SK-N-SH (cell line): ENCODE results near the gene HS6ST3. TPM values are rescaled to one million over a fixed set of nuclear protein-coding genes. Genes with fewer than 3 reads are reported as not detected.

Experiments
- CTCF ChIA-PET: fragments of 300-600, 350-600 bp; formaldehyde crosslinking; extraction: SDS; loops from one replicate; lab custom pipeline; 2021; lab: Yijun Ruan, JAX
- POLR2A ChIA-PET: fragments of 350-600 bp; sonication (Branson Sonifier 250); formaldehyde crosslinking; extraction: SDS; loops from one replicate; lab custom pipeline; 2020; ENCODE audit warnings: antibody characterized with exemption, inconsistent platforms; lab: Yijun Ruan, JAX
- DNase-seq: peaks from one replicate; pipeline ENCODE4 v3.0.0; 2012
- H2AFZ ChIP-seq: fragments of 200-600 bp; sonication (generic); 2 replicates; pipeline ENCODE4 v1.8.1; 2016; ENCODE audit warnings: antibody characterized with exemption, mild to moderate bottlenecking, low read depth
- H3F3A ChIP-seq: fragments of 200-600 bp; sonication (generic); replicated peaks from 2 replicates; pipeline ENCODE3; 2016; ENCODE audit warnings: antibody characterized with exemption, mild to moderate bottlenecking; ENCODE audit not compliant: insufficient read depth
- H3K27ac ChIP-seq, 2 experiments: fragments of 200-500 bp in 1 of 2; fragments of 200-600 bp in 1 of 2; sonication (Bioruptor generic) in 1 of 2; sonication (generic), shearing (Covaris generic) in 1 of 2; 2 replicates each; pipeline versions ENCODE4 v1.5.1 to v1.6.1; 2014 to 2016; ENCODE audit warnings: low read depth in 2 of 2, inconsistent platforms in 1 of 2, low read length in 1 of 2, mild to moderate bottlenecking in 1 of 2, mixed read lengths in 1 of 2
- H3K27me3 ChIP-seq: fragments of 200-600 bp; sonication (generic), shearing (Covaris generic); 2 replicates; pipeline ENCODE4 v1.6.1; 2016; ENCODE audit warnings: mixed run types; ENCODE audit not compliant: insufficient read depth
- H3K36me3 ChIP-seq, 2 experiments: fragments of 200-500 bp in 1 of 2; fragments of 200-600 bp in 1 of 2; sonication (Bioruptor generic) in 1 of 2; sonication (generic) in 1 of 2; replicated peaks in 1 of 2; 2 replicates each; pipeline versions ENCODE3 to v1.5.1; 2014 to 2016; ENCODE audit warnings: low read length in 1 of 2, mild to moderate bottlenecking in 1 of 2; ENCODE audit not compliant: insufficient read depth in 2 of 2, control insufficient read depth in 1 of 2
- H3K4me1 ChIP-seq, 2 experiments: fragments of 200-500 bp in 1 of 2; fragments of 200-600 bp in 1 of 2; sonication (Bioruptor generic) in 1 of 2; sonication (generic), shearing (Covaris generic) in 1 of 2; 2 replicates each; pipeline versions ENCODE4 v1.5.1 to v1.6.1; 2014 to 2016; ENCODE audit warnings: low read depth in 1 of 2, low read length in 1 of 2, mixed run types in 1 of 2; ENCODE audit not compliant: insufficient read depth in 2 of 2, control insufficient read depth in 1 of 2
- H3K4me2 ChIP-seq: fragments of 200-600 bp; sonication (generic), shearing (Covaris generic); 2 replicates; pipeline ENCODE4 v1.6.1; 2017; ENCODE audit warnings: mixed run types
- H3K4me3 ChIP-seq, 2 experiments: fragments of 200-500 bp in 1 of 2; fragments of 200-600 bp in 1 of 2; sonication (Bioruptor generic) in 1 of 2; sonication (generic), shearing (Covaris generic) in 1 of 2; 2 replicates each; pipeline versions ENCODE4 v1.5.1 to v1.8.1; 2014 to 2016; ENCODE audit warnings: low read depth in 2 of 2, inconsistent platforms in 1 of 2, low read length in 1 of 2, mild to moderate bottlenecking in 1 of 2, mixed read lengths in 1 of 2, moderate library complexity in 1 of 2
- H3K79me2 ChIP-seq: fragments of 200-600 bp; sonication (generic); 2 replicates; pipeline ENCODE4 v1.8.1; 2017; ENCODE audit warnings: mild to moderate bottlenecking; ENCODE audit not compliant: insufficient read depth
- H3K9ac ChIP-seq: fragments of 200-600 bp; sonication (generic); 2 replicates; pipeline ENCODE4 v1.6.1; 2017; ENCODE audit warnings: mixed run types
- H3K9me2 ChIP-seq: fragments of 200-600 bp; sonication (generic); 2 replicates; pipeline ENCODE4 v1.6.1; 2017; ENCODE audit warnings: mixed run types
- H3K9me3 ChIP-seq: fragments of 200-600 bp; sonication (generic); 2 replicates; pipeline ENCODE4 v1.6.1; 2017; ENCODE audit warnings: mixed run types, mild to moderate bottlenecking, moderate library complexity
- H4K20me1 ChIP-seq: fragments of 200-600 bp; sonication (generic); 2 replicates; pipeline ENCODE4 v1.6.1; 2017; ENCODE audit warnings: mild to moderate bottlenecking, mixed run types; ENCODE audit not compliant: insufficient read depth
- CHD2 ChIP-seq: fragments of 150-350 bp; IDR thresholded peaks from 2 replicates; pipeline ENCODE4 v1.6.1; 2018; ENCODE audit warnings: low read length; ENCODE audit not compliant: partially characterized antibody
- ELF1 ChIP-seq: IDR thresholded peaks from 2 replicates; pipeline ENCODE4 v1.4.0; 2012
- FOXM1 ChIP-seq: IDR thresholded peaks from 2 replicates; pipeline ENCODE4 v1.4.0; 2012; ENCODE audit warnings: low read depth, mild to moderate bottlenecking
- GABPA ChIP-seq: IDR thresholded peaks from 2 replicates; pipeline ENCODE4 v1.4.0; 2012; ENCODE audit warnings: low read depth, mild to moderate bottlenecking
- GATA2 ChIP-seq: sonication (generic); formaldehyde crosslinking; IDR thresholded peaks from 2 replicates; pipeline ENCODE4 v1.5.0; 2020; ENCODE audit warnings: mild to moderate bottlenecking, missing genetic modification reagents
- MEF2A ChIP-seq: IDR thresholded peaks from 2 replicates; pipeline ENCODE4 v1.4.0; 2012; ENCODE audit warnings: low read depth, borderline replicate concordance
- MXI1 ChIP-seq: IDR thresholded peaks from 2 replicates; pipeline ENCODE4 v1.6.1; 2012; ENCODE audit warnings: mild to moderate bottlenecking, low read depth, low read length, improper control_type of control experiment
- NFIC ChIP-seq: IDR thresholded peaks from 2 replicates; pipeline ENCODE4 v1.4.0; 2012; ENCODE audit warnings: borderline replicate concordance
- NRF1 ChIP-seq: IDR thresholded peaks from 2 replicates; pipeline ENCODE4 v1.6.1; 2012; ENCODE audit warnings: low read depth, mild to moderate bottlenecking, low read length
- RAD21 ChIP-seq: IDR thresholded peaks from 2 replicates; pipeline ENCODE4 v1.6.1; 2012; ENCODE audit warnings: mild to moderate bottlenecking, low read length
- RCOR1 ChIP-seq: fragments of 150-350 bp; IDR thresholded peaks from 2 replicates; pipeline ENCODE4 v1.6.1; 2017; ENCODE audit warnings: antibody characterized with exemption, low read length
- RXRA ChIP-seq: IDR thresholded peaks from 2 replicates; pipeline ENCODE4 v1.4.0; 2012; ENCODE audit warnings: low read depth, mild to moderate bottlenecking, borderline replicate concordance
- SIN3A ChIP-seq: IDR thresholded peaks from 2 replicates; pipeline ENCODE4 v1.6.1; 2012; ENCODE audit warnings: low read depth, mild to moderate bottlenecking, low read length, moderate library complexity, borderline replicate concordance
- SMC3 ChIP-seq: IDR thresholded peaks from 2 replicates; pipeline ENCODE4 v1.6.1; 2012; ENCODE audit warnings: low read depth, low read length, improper control_type of control experiment
- TCF12 ChIP-seq: IDR thresholded peaks from 2 replicates; pipeline ENCODE4 v1.4.0; 2012
- polyA plus RNA-seq, 3 experiments: library from polyadenylated mRNA; depleted of rRNA; stranded (reverse); fragments of >200 nt; gene quantifications; 2 replicates each; pipeline ENCODE4 v1.2.3, GENCODE V29; 2012
- TF ChIP-seq, protein P1 (sequence below): IDR thresholded peaks from 2 replicates; pipeline ENCODE4 v1.4.0; 2012; ENCODE audit warnings: low read depth, borderline replicate concordance
- TF ChIP-seq, protein P2 (sequence below): IDR thresholded peaks from 2 replicates; pipeline ENCODE4 v1.4.0; 2012; ENCODE audit warnings: low read depth
- TF ChIP-seq, protein P3 (sequence below): IDR thresholded peaks from 2 replicates; pipeline ENCODE4 v1.4.0; 2012; ENCODE audit warnings: low read depth, borderline replicate concordance
- TF ChIP-seq, protein P4 (sequence below): IDR thresholded peaks from 2 replicates; pipeline ENCODE4; 2012
- TF ChIP-seq, protein P5 (sequence below): IDR thresholded peaks from 2 replicates; pipeline ENCODE4 v1.6.1; 2012; ENCODE audit warnings: mild to moderate bottlenecking, low read depth, low read length, moderate library complexity

HS6ST3 gene
- polyA plus RNA-seq, 1 of the 3 experiments (the other 2 are of a cell fraction): under 0.01 TPM

DNA sequence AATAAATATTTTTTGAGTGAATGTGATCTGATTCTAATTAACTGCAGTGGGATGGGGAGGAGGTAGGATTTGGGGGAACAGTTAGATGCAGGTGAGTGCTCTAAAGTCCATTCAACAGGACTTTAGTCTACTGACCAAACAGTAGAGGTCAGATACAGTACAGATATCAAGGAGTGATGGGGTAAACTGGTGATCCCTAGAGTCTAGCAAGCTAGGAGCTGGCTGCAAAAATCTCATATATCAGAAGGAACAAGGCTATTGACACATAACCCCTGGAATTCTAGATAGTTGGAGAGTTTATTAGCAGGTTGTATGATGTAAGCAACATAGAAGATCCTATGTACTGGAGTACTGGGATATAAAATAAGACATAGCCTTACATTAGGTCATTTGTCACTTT is 131.6 kb downstream of the HS6ST3 start:
- Histone ChIP-seq H3K4me1 (no peaks in the 10 kb centered on the region), H3K9me3 (no peaks in the 10 kb centered on the region), H3K36me3 (no peaks in the 10 kb centered on the region), H3K9ac (no peak overlapping the region), H4K20me1 (no peaks in the 10 kb centered on the region), H2AFZ (no peak overlapping the region), H3F3A (no peaks in the 10 kb centered on the region), H3K27ac (no peak overlapping the region), H3K4me2 (no peak overlapping the region), H3K4me3 (no peak overlapping the region), H3K27me3 (no peaks in the 10 kb centered on the region), H3K79me2 (no peaks in the 10 kb centered on the region), H3K9me2 (no peaks in the 10 kb centered on the region)
- no peak for TF ChIP-seq MEF2A
- TF ChIP-seq MXI1: no peak
- TF ChIP-seq, protein P1, sequence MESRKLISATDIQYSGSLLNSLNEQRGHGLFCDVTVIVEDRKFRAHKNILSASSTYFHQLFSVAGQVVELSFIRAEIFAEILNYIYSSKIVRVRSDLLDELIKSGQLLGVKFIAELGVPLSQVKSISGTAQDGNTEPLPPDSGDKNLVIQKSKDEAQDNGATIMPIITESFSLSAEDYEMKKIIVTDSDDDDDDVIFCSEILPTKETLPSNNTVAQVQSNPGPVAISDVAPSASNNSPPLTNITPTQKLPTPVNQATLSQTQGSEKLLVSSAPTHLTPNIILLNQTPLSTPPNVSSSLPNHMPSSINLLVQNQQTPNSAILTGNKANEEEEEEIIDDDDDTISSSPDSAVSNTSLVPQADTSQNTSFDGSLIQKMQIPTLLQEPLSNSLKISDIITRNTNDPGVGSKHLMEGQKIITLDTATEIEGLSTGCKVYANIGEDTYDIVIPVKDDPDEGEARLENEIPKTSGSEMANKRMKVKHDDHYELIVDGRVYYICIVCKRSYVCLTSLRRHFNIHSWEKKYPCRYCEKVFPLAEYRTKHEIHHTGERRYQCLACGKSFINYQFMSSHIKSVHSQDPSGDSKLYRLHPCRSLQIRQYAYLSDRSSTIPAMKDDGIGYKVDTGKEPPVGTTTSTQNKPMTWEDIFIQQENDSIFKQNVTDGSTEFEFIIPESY: no peak
- no peak for TF ChIP-seq RCOR1
- no peak for TF ChIP-seq CHD2
- TF ChIP-seq GABPA: no peak
- no peak for TF ChIP-seq RXRA
- TF ChIP-seq GATA2 (CRISPR knock-in tag): no peak
- no peak for TF ChIP-seq SMC3
- TF ChIP-seq NFIC: no peak
- TF ChIP-seq ELF1: no peak
- TF ChIP-seq, protein P2, sequence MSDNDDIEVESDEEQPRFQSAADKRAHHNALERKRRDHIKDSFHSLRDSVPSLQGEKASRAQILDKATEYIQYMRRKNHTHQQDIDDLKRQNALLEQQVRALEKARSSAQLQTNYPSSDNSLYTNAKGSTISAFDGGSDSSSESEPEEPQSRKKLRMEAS: no peak
- TF ChIP-seq TCF12: no peak
- TF ChIP-seq, protein P3, sequence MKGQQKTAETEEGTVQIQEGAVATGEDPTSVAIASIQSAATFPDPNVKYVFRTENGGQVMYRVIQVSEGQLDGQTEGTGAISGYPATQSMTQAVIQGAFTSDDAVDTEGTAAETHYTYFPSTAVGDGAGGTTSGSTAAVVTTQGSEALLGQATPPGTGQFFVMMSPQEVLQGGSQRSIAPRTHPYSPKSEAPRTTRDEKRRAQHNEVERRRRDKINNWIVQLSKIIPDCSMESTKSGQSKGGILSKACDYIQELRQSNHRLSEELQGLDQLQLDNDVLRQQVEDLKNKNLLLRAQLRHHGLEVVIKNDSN: no peak
- TF ChIP-seq NRF1: no peak
- no peak for TF ChIP-seq SIN3A
- TF ChIP-seq, protein P4, sequence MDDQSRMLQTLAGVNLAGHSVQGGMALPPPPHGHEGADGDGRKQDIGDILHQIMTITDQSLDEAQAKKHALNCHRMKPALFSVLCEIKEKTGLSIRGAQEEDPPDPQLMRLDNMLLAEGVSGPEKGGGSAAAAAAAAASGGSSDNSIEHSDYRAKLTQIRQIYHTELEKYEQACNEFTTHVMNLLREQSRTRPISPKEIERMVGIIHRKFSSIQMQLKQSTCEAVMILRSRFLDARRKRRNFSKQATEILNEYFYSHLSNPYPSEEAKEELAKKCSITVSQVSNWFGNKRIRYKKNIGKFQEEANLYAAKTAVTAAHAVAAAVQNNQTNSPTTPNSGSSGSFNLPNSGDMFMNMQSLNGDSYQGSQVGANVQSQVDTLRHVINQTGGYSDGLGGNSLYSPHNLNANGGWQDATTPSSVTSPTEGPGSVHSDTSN: no peak
- TF ChIP-seq, protein P5, sequence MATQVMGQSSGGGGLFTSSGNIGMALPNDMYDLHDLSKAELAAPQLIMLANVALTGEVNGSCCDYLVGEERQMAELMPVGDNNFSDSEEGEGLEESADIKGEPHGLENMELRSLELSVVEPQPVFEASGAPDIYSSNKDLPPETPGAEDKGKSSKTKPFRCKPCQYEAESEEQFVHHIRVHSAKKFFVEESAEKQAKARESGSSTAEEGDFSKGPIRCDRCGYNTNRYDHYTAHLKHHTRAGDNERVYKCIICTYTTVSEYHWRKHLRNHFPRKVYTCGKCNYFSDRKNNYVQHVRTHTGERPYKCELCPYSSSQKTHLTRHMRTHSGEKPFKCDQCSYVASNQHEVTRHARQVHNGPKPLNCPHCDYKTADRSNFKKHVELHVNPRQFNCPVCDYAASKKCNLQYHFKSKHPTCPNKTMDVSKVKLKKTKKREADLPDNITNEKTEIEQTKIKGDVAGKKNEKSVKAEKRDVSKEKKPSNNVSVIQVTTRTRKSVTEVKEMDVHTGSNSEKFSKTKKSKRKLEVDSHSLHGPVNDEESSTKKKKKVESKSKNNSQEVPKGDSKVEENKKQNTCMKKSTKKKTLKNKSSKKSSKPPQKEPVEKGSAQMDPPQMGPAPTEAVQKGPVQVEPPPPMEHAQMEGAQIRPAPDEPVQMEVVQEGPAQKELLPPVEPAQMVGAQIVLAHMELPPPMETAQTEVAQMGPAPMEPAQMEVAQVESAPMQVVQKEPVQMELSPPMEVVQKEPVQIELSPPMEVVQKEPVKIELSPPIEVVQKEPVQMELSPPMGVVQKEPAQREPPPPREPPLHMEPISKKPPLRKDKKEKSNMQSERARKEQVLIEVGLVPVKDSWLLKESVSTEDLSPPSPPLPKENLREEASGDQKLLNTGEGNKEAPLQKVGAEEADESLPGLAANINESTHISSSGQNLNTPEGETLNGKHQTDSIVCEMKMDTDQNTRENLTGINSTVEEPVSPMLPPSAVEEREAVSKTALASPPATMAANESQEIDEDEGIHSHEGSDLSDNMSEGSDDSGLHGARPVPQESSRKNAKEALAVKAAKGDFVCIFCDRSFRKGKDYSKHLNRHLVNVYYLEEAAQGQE: no peak
- TF ChIP-seq RAD21: no peak
- no peak for TF ChIP-seq FOXM1
- CTCF ChIA-PET: no interaction called here
- POLR2A ChIA-PET: no interaction called here
- no peak for DNase-seq
